ENCODE data around the gene KCNJ1. TPM values are rescaled to one million over a fixed set of nuclear protein-coding genes. Genes with fewer than 3 reads are reported as not detected.

The KCNJ1 gene
- total RNA-seq, 1 donor from 2014 or later, result not detected

- Mint-ChIP-seq H3K36me3 (ENCODE audit: insufficient read depth) (no peaks in the 10 kb centered on the region), H3K27me3 (peaks cover 33% of the 10 kb centered on the region), H3K4me1 (ENCODE audit: low read depth) (peaks cover 5% of the 10 kb centered on the region), H3K27ac (no peak overlapping the region), H3K4me3 (ENCODE audit: low read depth) (no peak overlapping the region), H3K9me3 (ENCODE audit: low read depth) (no peaks in the 10 kb centered on the region)
- DNase-seq (ENCODE audit: low spot score, unreplicated experiment), result no peak
- no peak for TF ChIP-seq CTCF (IDR thresholded peaks at IDR 0.05; ENCODE audit: unreplicated experiment)
Observed at GRCh38 chr11:128789497-128790150, 77.5 kb downstream of the KCNJ1 start.

Other genes with a start within 250 kb of the KCNJ1 start
- gene FLI1, start 173.2 kb downstream of the KCNJ1 start, total RNA-seq, result 0.22 TPM in 1 of 2 replicates, not detected in the other
- gene KCNJ5, start 24.1 kb upstream of the KCNJ1 start, total RNA-seq, result 0.78 and 1.1 TPM in 2 replicates
- 0.12 and 0.31 TPM in 2 replicates for gene TP53AIP1, start 75.6 kb upstream of the KCNJ1 start, total RNA-seq